GM20431 (cell line): ENCODE measurements around the gene UMODL1.
"Not testable (repeated sequence)": the region's sequence is repeated elsewhere in the genome, so short reads cannot be mapped to it uniquely, and the experiment has no call there.

Experiments
- in situ Hi-C: fragments of 300-500 bp; cut with MseI, MboI; formaldehyde crosslinking; loops from one replicate; pipeline ENCODE4 v1.15.0; 2020; ENCODE audit warnings: low sequenced_read_pairs; ENCODE audit not compliant: unreplicated experiment

The UMODL1 gene

GRCh38 chr21:42172596-42173483 is 101.7 kb downstream of the UMODL1 start:
- in situ Hi-C loops, result loop anchor here (25.0 kb wide), 1 partner anchor 264 kb away; no protein-coding TSS in a partner anchor

- in situ Hi-C loops, result loop anchor here (25.0 kb wide), 1 partner anchor 263 kb away; no protein-coding TSS in a partner anchor
Measured at GRCh38 chr21:42174173-42174572, 103.1 kb downstream of the UMODL1 start.

- in situ Hi-C loops, result no loop called here
Measured at GRCh38 chr21:42175110-42175710, 104.1 kb downstream of the UMODL1 start.

- in situ Hi-C loops, result no loop called here
Measured at GRCh38 chr21:42176859-42177258, 105.7 kb downstream of the UMODL1 start.

- in situ Hi-C loops, result no loop called here
Measured at GRCh38 chr21:42179316-42179715, 108.2 kb downstream of the UMODL1 start.

GRCh38 chr21:42180001-42180400 is 108.9 kb downstream of the UMODL1 start:
- in situ Hi-C loops, result not testable (repeated sequence)

GRCh38 chr21:42182713-42183371 is 111.7 kb downstream of the UMODL1 start:
- in situ Hi-C loops, result no loop called here

GRCh38 chr21:42183374-42184266 is 112.5 kb downstream of the UMODL1 start:
- in situ Hi-C loops, result no loop called here

- in situ Hi-C loops, result no loop called here
Measured at GRCh38 chr21:42186591-42186990, 115.5 kb downstream of the UMODL1 start.

GRCh38 chr21:42187976-42188653 is 117.0 kb downstream of the UMODL1 start:
- in situ Hi-C loops, result no loop called here

- in situ Hi-C loops, result no loop called here
Measured at GRCh38 chr21:42188663-42189062, 117.5 kb downstream of the UMODL1 start.

- in situ Hi-C loops, result no loop called here
Measured at GRCh38 chr21:42189431-42189830, 118.3 kb downstream of the UMODL1 start.

GRCh38 chr21:42189860-42190485 is 118.9 kb downstream of the UMODL1 start:
- in situ Hi-C loops, result no loop called here

GRCh38 chr21:42190486-42190863 is 119.4 kb downstream of the UMODL1 start:
- in situ Hi-C loops, result no loop called here

- in situ Hi-C loops, result no loop called here
Measured at GRCh38 chr21:42191064-42191463, 119.9 kb downstream of the UMODL1 start.

GRCh38 chr21:42191696-42192595 is 120.8 kb downstream of the UMODL1 start:
- in situ Hi-C loops, result no loop called here
